Trophoblast cell (in vitro differentiated cells and primary cell): Measurements from ENCODE around the gene CAMK2A.

Source experiments
- DNase-seq, 2 donors: peaks; one replicate each; pipeline ENCODE4 v3.0.0-alpha.2; 2016
- H2AFZ ChIP-seq: 2 replicates; pipeline ENCODE4 v1.6.1; 2013; ENCODE audit warnings: low read length, moderate library complexity, mild to moderate bottlenecking; ENCODE audit not compliant: insufficient read depth, poor library complexity
- H2AK5ac ChIP-seq: 2 replicates; pipeline ENCODE4 v1.6.1; 2013; ENCODE audit warnings: mild to moderate bottlenecking, low read length
- H2BK120ac ChIP-seq: 2 replicates; pipeline ENCODE4 v1.6.1; 2013; ENCODE audit warnings: low read length, mild to moderate bottlenecking, moderate library complexity; ENCODE audit not compliant: insufficient read depth, poor library complexity
- H2BK12ac ChIP-seq: 2 replicates; pipeline ENCODE4 v1.6.1; 2013; ENCODE audit warnings: mild to moderate bottlenecking, low read length, moderate library complexity
- H2BK5ac ChIP-seq: 2 replicates; pipeline ENCODE4 v1.6.1; 2013; ENCODE audit warnings: low read length, low read depth, moderate library complexity, mild to moderate bottlenecking; ENCODE audit not compliant: poor library complexity
- H3K14ac ChIP-seq: 2 replicates; pipeline ENCODE4 v1.6.1; 2013; ENCODE audit warnings: mild to moderate bottlenecking, low read length
- H3K18ac ChIP-seq: 2 replicates; pipeline ENCODE4 v1.6.1; 2013; ENCODE audit warnings: mild to moderate bottlenecking, low read length
- H3K23ac ChIP-seq: 2 replicates; pipeline ENCODE4 v1.6.1; 2013; ENCODE audit warnings: low read length
- H3K27ac ChIP-seq: 2 replicates; pipeline ENCODE4 v1.5.1; 2013; ENCODE audit warnings: low read depth, mild to moderate bottlenecking, inconsistent platforms, low read length, moderate library complexity
- H3K27me3 ChIP-seq: 2 replicates; pipeline ENCODE4 v1.6.1; 2013; ENCODE audit warnings: inconsistent platforms, mild to moderate bottlenecking, low read length, moderate library complexity; ENCODE audit not compliant: insufficient read depth
- H3K36me3 ChIP-seq, 2 experiments: 1 replicate in 1 of 2; 2 replicates in 1 of 2; pipeline ENCODE4 v1.6.1; 2013; ENCODE audit warnings: low read length in 2 of 2, mild to moderate bottlenecking in 2 of 2, moderate library complexity in 1 of 2; ENCODE audit not compliant: insufficient read depth in 2 of 2, control insufficient read depth in 1 of 2
- H3K4ac ChIP-seq: 2 replicates; pipeline ENCODE4 v1.6.1; 2013; ENCODE audit warnings: low read depth, mild to moderate bottlenecking, low read length, moderate library complexity
- H3K4me1 ChIP-seq, 2 experiments: 1 replicate in 1 of 2; 2 replicates in 1 of 2; pipeline ENCODE4 v1.6.1; 2013; ENCODE audit warnings: low read length in 2 of 2, mild to moderate bottlenecking in 2 of 2, moderate library complexity in 1 of 2; ENCODE audit not compliant: insufficient read depth in 2 of 2, control insufficient read depth in 1 of 2
- H3K4me2 ChIP-seq: 2 replicates; pipeline ENCODE4 v1.6.1; 2013; ENCODE audit warnings: inconsistent platforms, mild to moderate bottlenecking, low read length, moderate library complexity
- H3K4me3 ChIP-seq: 2 replicates; pipeline ENCODE4 v1.5.1; 2013; ENCODE audit warnings: mild to moderate bottlenecking, low read depth, low read length, inconsistent platforms
- H3K79me1 ChIP-seq: one replicate; pipeline ENCODE4 v1.6.1; 2013; ENCODE audit warnings: low read length
- H3K79me2 ChIP-seq: 2 replicates; pipeline ENCODE4 v1.6.1; 2013; ENCODE audit warnings: low read length, mild to moderate bottlenecking; ENCODE audit not compliant: control insufficient read depth, insufficient read depth, poor library complexity
- H3K9ac ChIP-seq: 2 replicates; pipeline ENCODE4 v1.6.1; 2013; ENCODE audit warnings: mild to moderate bottlenecking, low read length
- H3K9me3 ChIP-seq: 2 replicates; pipeline ENCODE4 v1.6.1; 2013; ENCODE audit warnings: low read depth, mild to moderate bottlenecking, control low read depth, inconsistent platforms, low read length; ENCODE audit not compliant: insufficient read depth
- H4K12ac ChIP-seq: 2 replicates; pipeline ENCODE4 v1.6.1; 2013; ENCODE audit warnings: low read depth, mild to moderate bottlenecking, low read length, moderate library complexity
- H4K8ac ChIP-seq: 2 replicates; pipeline ENCODE4 v1.6.1; 2013; ENCODE audit warnings: low read depth, mild to moderate bottlenecking, low read length, moderate library complexity
- H4K91ac ChIP-seq: one replicate; pipeline ENCODE4 v1.6.1; 2013; ENCODE audit warnings: low read depth, mild to moderate bottlenecking, low read length, moderate library complexity
- WGBS: extraction: QIAGEN DNeasy Blood & Tissue Kit; methylation state at CpG from one replicate; pipeline ENCODE4 v1.1.7; 2013; ENCODE audit warnings: missing lambda C conversion rate; ENCODE audit not compliant: insufficient read length, insufficient coverage; ENCODE audit errors: extremely low coverage; 5-methylcytosine and 5-hydroxymethylcytosine counted together

Gene CAMK2A

GRCh38 chr5:150222906-150223305, 66.7 kb downstream of the CAMK2A start:
- Histone ChIP-seq H3K27me3 (no peaks in the 10 kb centered on the region), H3K79me1 (no peaks in the 10 kb centered on the region), H3K4me3 (no peak overlapping the region), H2AFZ (no peak overlapping the region), H3K27ac (no peak overlapping the region), H2AK5ac (no peak overlapping the region), H3K4me2 (no peak overlapping the region), H3K9ac (no peak overlapping the region), H3K18ac (no peak overlapping the region), H3K79me2 (no peaks in the 10 kb centered on the region), H4K8ac (no peak overlapping the region), H3K14ac (no peak overlapping the region), H3K9me3 (no peaks in the 10 kb centered on the region), H2BK120ac (no peak overlapping the region), H3K23ac (no peak overlapping the region), H2BK12ac (no peak overlapping the region), H3K36me3 (no peaks in the 10 kb centered on the region), H4K12ac (no peak overlapping the region), H3K4ac (no peak overlapping the region), H4K91ac (no peak overlapping the region), H2BK5ac (no peak overlapping the region), H3K4me1 (peaks cover 3 to 4% of the 10 kb centered on the region in 2 experiments)
- WGBS: no CpG with 5 or more reads among the region's 21 CpGs
- no peak for DNase-seq

- Histone ChIP-seq H3K27ac (no peak overlapping the region), H3K4me3 (no peak overlapping the region), H3K4ac (no peak overlapping the region), H3K18ac (no peak overlapping the region), H3K9me3 (no peaks in the 10 kb centered on the region), H3K4me2 (no peak overlapping the region), H3K36me3 (no peaks in the 10 kb centered on the region), H3K23ac (no peak overlapping the region), H2BK120ac (no peak overlapping the region), H2BK12ac (no peak overlapping the region), H3K4me1 (peaks cover 3 to 4% of the 10 kb centered on the region in 2 experiments), H3K79me1 (no peaks in the 10 kb centered on the region), H3K27me3 (no peaks in the 10 kb centered on the region), H3K14ac (no peak overlapping the region), H3K79me2 (no peaks in the 10 kb centered on the region), H2AFZ (no peak overlapping the region), H3K9ac (no peak overlapping the region), H4K12ac (no peak overlapping the region), H2AK5ac (no peak overlapping the region), H2BK5ac (no peak overlapping the region), H4K91ac (no peak overlapping the region), H4K8ac (no peak overlapping the region)
- DNase-seq: no peak
- no CpG with 5 or more reads among the region's 5 CpGs for WGBS
These were observed 68.1 kb downstream of the CAMK2A start for GRCh38 chr5:150221471-150221870.

GRCh38 chr5:150219861-150220260, 69.7 kb downstream of the CAMK2A start:
- no peak overlapping the region for H3K18ac ChIP-seq
- DNase-seq: no peak
- H4K12ac ChIP-seq: no peak overlapping the region
- H3K4ac ChIP-seq: no peak overlapping the region
- peak overlapping the region; percentile 68 for H2BK12ac ChIP-seq
- peak overlapping the region; percentile 6 for H2BK120ac ChIP-seq
- H4K91ac ChIP-seq: no peak overlapping the region
- H3K9me3 ChIP-seq: no peaks in the 10 kb centered on the region
- no peaks in the 10 kb centered on the region for H3K79me2 ChIP-seq
- H3K79me1 ChIP-seq: no peaks in the 10 kb centered on the region
- no peak overlapping the region for H3K4me3 ChIP-seq
- no peaks in the 10 kb centered on the region for H3K27me3 ChIP-seq
- peak overlapping the region; percentile 39 for H2AK5ac ChIP-seq
- H4K8ac ChIP-seq: no peak overlapping the region
- no peak overlapping the region for H2BK5ac ChIP-seq
- no peak overlapping the region for H3K23ac ChIP-seq
- no peak overlapping the region for H3K4me2 ChIP-seq
- H3K36me3 ChIP-seq: no peaks in the 10 kb centered on the region
- no CpG with 5 or more reads among the region's 2 CpGs for WGBS
- peaks cover 3 to 4% of the 10 kb centered on the region in 2 experiments for H3K4me1 ChIP-seq
- no peak overlapping the region for H3K9ac ChIP-seq
- H2AFZ ChIP-seq: no peak overlapping the region
- H3K14ac ChIP-seq: no peak overlapping the region
- H3K27ac ChIP-seq: no peak overlapping the region

GRCh38 chr5:150219142-150219541, 70.4 kb downstream of the CAMK2A start:
- no peak overlapping the region for H2BK5ac ChIP-seq
- H4K8ac ChIP-seq: no peak overlapping the region
- no peak overlapping the region for H2AFZ ChIP-seq
- no peak overlapping the region for H3K27ac ChIP-seq
- H3K4ac ChIP-seq: no peak overlapping the region
- H2BK12ac ChIP-seq: no peak overlapping the region
- no peak overlapping the region for H3K18ac ChIP-seq
- no peak for DNase-seq
- no peaks in the 10 kb centered on the region for H3K79me2 ChIP-seq
- H3K4me1 ChIP-seq: peaks cover 3 to 4% of the 10 kb centered on the region in 2 experiments
- H3K27me3 ChIP-seq: no peaks in the 10 kb centered on the region
- H3K9ac ChIP-seq: no peak overlapping the region
- H3K79me1 ChIP-seq: no peaks in the 10 kb centered on the region
- H3K9me3 ChIP-seq: no peaks in the 10 kb centered on the region
- no peak overlapping the region for H4K91ac ChIP-seq
- no peak overlapping the region for H3K4me2 ChIP-seq
- H3K23ac ChIP-seq: no peak overlapping the region
- H2BK120ac ChIP-seq: no peak overlapping the region
- H3K36me3 ChIP-seq: no peaks in the 10 kb centered on the region
- no peak overlapping the region for H4K12ac ChIP-seq
- H3K4me3 ChIP-seq: no peak overlapping the region
- H3K14ac ChIP-seq: no peak overlapping the region
- no peak overlapping the region for H2AK5ac ChIP-seq
